IMR-90 (cell line): ENCODE data around the gene FIGLA. TPM values are rescaled to one million over a fixed set of nuclear protein-coding genes. Genes with fewer than 3 reads are reported as not detected.

Source experiments
- ATAC-seq: fragments of 200-7000 bp; cut with Tn5 transposase; 2 replicates; pipeline ENCODE4 v1.9.1; 2020; ENCODE audit warnings: low read depth, mild to moderate bottlenecking, moderate library complexity
- BruUV-seq: library from RNA; stranded (reverse); fragments of 400-500 nt; replicated peaks from 2 replicates; lab custom pipeline; 2021; lab: Mats Ljungman, UMichigan
- CTCF ChIA-PET: fragments of 300-600 bp; formaldehyde crosslinking; extraction: SDS; loops from one replicate; lab custom pipeline; 2021; ENCODE audit warnings: antibody characterized with exemption; lab: Yijun Ruan, JAX
- POLR2A ChIA-PET: fragments of 300-600 bp; sonication (Branson Sonifier 250); formaldehyde crosslinking; loops from one replicate; lab custom pipeline; 2022; ENCODE audit warnings: antibody characterized with exemption; ENCODE audit not compliant: unreplicated experiment; lab: Charles Lee
- DNase-seq: peaks from one replicate; pipeline ENCODE4 v3.0.0; 2013
- H2AFZ ChIP-seq: replicated peaks from 2 replicates; pipeline ENCODE3; 2013; ENCODE audit warnings: low read length, mild to moderate bottlenecking; ENCODE audit not compliant: poor library complexity
- H2AK5ac ChIP-seq: 2 replicates; pipeline ENCODE4 v1.6.1; 2013; ENCODE audit warnings: low read depth, low read length, inconsistent platforms
- H2AK9ac ChIP-seq: replicated peaks from 2 replicates; pipeline ENCODE3; 2013; ENCODE audit warnings: mild to moderate bottlenecking, low read depth, low read length, moderate library complexity; ENCODE audit not compliant: poor library complexity
- H2BK120ac ChIP-seq: 2 replicates; pipeline ENCODE4 v1.6.1; 2013; ENCODE audit warnings: low read depth, low read length, inconsistent platforms
- H2BK15ac ChIP-seq: 3 replicates; pipeline ENCODE4 v1.6.1; 2013; ENCODE audit warnings: low read depth, low read length, inconsistent platforms
- H2BK20ac ChIP-seq: 2 replicates; pipeline ENCODE4 v1.6.1; 2013; ENCODE audit warnings: low read depth, mild to moderate bottlenecking, inconsistent platforms, low read length, moderate library complexity
- H2BK5ac ChIP-seq: 2 replicates; pipeline ENCODE4 v1.6.1; 2013; ENCODE audit warnings: mild to moderate bottlenecking, low read depth, low read length, inconsistent platforms; ENCODE audit not compliant: poor library complexity, severe bottlenecking
- H3K14ac ChIP-seq: replicated peaks from 2 replicates; pipeline ENCODE4 v1.6.1; 2013; ENCODE audit warnings: low read depth, low read length, inconsistent platforms
- H3K18ac ChIP-seq: 2 replicates; pipeline ENCODE4 v1.6.1; 2013; ENCODE audit warnings: low read depth, low read length, control low read depth
- H3K23ac ChIP-seq: 2 replicates; pipeline ENCODE4 v1.6.1; 2013; ENCODE audit warnings: low read depth, low read length, inconsistent platforms
- H3K27ac ChIP-seq: 2 replicates; pipeline ENCODE4 v1.5.1; 2013; ENCODE audit warnings: mild to moderate bottlenecking, control low read depth, low read length; ENCODE audit not compliant: insufficient read depth
- H3K27me3 ChIP-seq: 2 replicates; pipeline ENCODE4 v1.6.1; 2013; ENCODE audit warnings: low read length; ENCODE audit not compliant: control insufficient read depth, insufficient read depth
- H3K36me3 ChIP-seq: 2 replicates; pipeline ENCODE4 v1.6.1; 2013; ENCODE audit warnings: low read length, mixed read lengths; ENCODE audit not compliant: control insufficient read depth, insufficient read depth
- H3K4ac ChIP-seq: 2 replicates; pipeline ENCODE4 v1.6.1; 2013; ENCODE audit warnings: low read depth, low read length, inconsistent platforms
- H3K4me1 ChIP-seq: 2 replicates; pipeline ENCODE4 v1.6.1; 2013; ENCODE audit warnings: low read length, mixed read lengths; ENCODE audit not compliant: control insufficient read depth, insufficient read depth
- H3K4me2 ChIP-seq: 2 replicates; pipeline ENCODE4 v1.6.1; 2013; ENCODE audit warnings: low read depth, mild to moderate bottlenecking, control low read depth, low read length, moderate library complexity
- H3K4me3 ChIP-seq: 2 replicates; pipeline ENCODE4 v1.5.1; 2013; ENCODE audit warnings: low read depth, mild to moderate bottlenecking, control low read depth, low read length, moderate library complexity; ENCODE audit not compliant: insufficient read depth
- H3K56ac ChIP-seq: 2 replicates; pipeline ENCODE4 v1.6.1; 2013; ENCODE audit warnings: low read length, inconsistent platforms; ENCODE audit not compliant: insufficient read depth; ENCODE audit errors: extremely low read depth
- H3K79me1 ChIP-seq, 2 experiments: 2 replicates each; pipeline ENCODE4 v1.6.1; 2013; ENCODE audit warnings: low read length in 2 of 2, inconsistent platforms in 1 of 2, low read depth in 1 of 2
- H3K9ac ChIP-seq: 2 replicates; pipeline ENCODE4 v1.6.1; 2013; ENCODE audit warnings: low read depth, low read length, control low read depth
- H3K9me1 ChIP-seq: 2 replicates; pipeline ENCODE4 v1.6.1; 2013; ENCODE audit warnings: low read length, inconsistent platforms; ENCODE audit not compliant: insufficient read depth
- H3K9me3 ChIP-seq: 2 replicates; pipeline ENCODE4 v1.6.1; 2013; ENCODE audit warnings: low read length; ENCODE audit not compliant: control insufficient read depth, insufficient read depth
- H4K20me1 ChIP-seq: 2 replicates; pipeline ENCODE4 v1.6.1; 2013; ENCODE audit warnings: low read length, inconsistent platforms; ENCODE audit not compliant: insufficient read depth
- H4K5ac ChIP-seq: 2 replicates; pipeline ENCODE4 v1.6.1; 2013; ENCODE audit warnings: mild to moderate bottlenecking, low read depth, low read length, control low read depth
- H4K8ac ChIP-seq, 2 experiments: 2 replicates each; pipeline ENCODE4 v1.6.1; 2013; ENCODE audit warnings: low read depth in 2 of 2, low read length in 2 of 2, control low read depth in 1 of 2, inconsistent platforms in 1 of 2
- H4K91ac ChIP-seq: 2 replicates; pipeline ENCODE4 v1.6.1; 2013; ENCODE audit warnings: low read depth, low read length, inconsistent platforms; ENCODE audit not compliant: insufficient read depth
- BHLHE40 ChIP-seq: fragments of 150-350 bp; IDR thresholded peaks from 2 replicates; pipeline ENCODE4 v1.6.1; 2016; ENCODE audit warnings: mild to moderate bottlenecking, low read depth, low read length
- CEBPB ChIP-seq: IDR thresholded peaks from 2 replicates; pipeline ENCODE4 v1.6.1; 2012; ENCODE audit warnings: low read depth, low read length, improper control_type of control experiment
- CHD1 ChIP-seq: IDR thresholded peaks from 2 replicates; pipeline ENCODE4 v1.6.1; 2012; ENCODE audit warnings: low read depth, low read length, improper control_type of control experiment
- CTCF ChIP-seq: conservative IDR thresholded peaks from 2 replicates; pipeline ENCODE4 v1.5.1; 2012; ENCODE audit warnings: mild to moderate bottlenecking, low read depth, low read length, improper control_type of control experiment
- ELK1 ChIP-seq: fragments of 150-350 bp; IDR thresholded peaks from 2 replicates; pipeline ENCODE4 v1.6.1; 2016; ENCODE audit warnings: low read depth, mild to moderate bottlenecking, low read length, moderate library complexity, borderline replicate concordance
- FOS ChIP-seq: fragments of 150-350 bp; IDR thresholded peaks from 2 replicates; pipeline ENCODE4 v1.6.1; 2016; ENCODE audit warnings: low read depth, low read length
- MAZ ChIP-seq: IDR thresholded peaks from 2 replicates; pipeline ENCODE4 v1.6.1; 2012; ENCODE audit warnings: low read depth, mild to moderate bottlenecking, low read length, improper control_type of control experiment, moderate library complexity, borderline replicate concordance
- MXI1 ChIP-seq: IDR thresholded peaks from 2 replicates; pipeline ENCODE4 v1.6.1; 2012; ENCODE audit warnings: low read depth, mild to moderate bottlenecking, low read length, moderate library complexity, borderline replicate concordance
- POLR2A ChIP-seq: IDR thresholded peaks from 2 replicates; pipeline ENCODE4 v1.6.1; 2012; ENCODE audit warnings: mild to moderate bottlenecking, low read depth, low read length
- RAD21 ChIP-seq: IDR thresholded peaks from 2 replicates; pipeline ENCODE4 v1.6.1; 2012; ENCODE audit warnings: low read length, improper control_type of control experiment
- RFX5 ChIP-seq: IDR thresholded peaks from 2 replicates; pipeline ENCODE4 v1.8.0; 2012; ENCODE audit warnings: low read depth, mild to moderate bottlenecking, low read length, moderate library complexity
- SMC3 ChIP-seq: fragments of 150-350 bp; IDR thresholded peaks from 2 replicates; pipeline ENCODE4 v1.6.1; 2016; ENCODE audit warnings: low read depth, mild to moderate bottlenecking, antibody characterized with exemption, low read length, moderate library complexity
- USF2 ChIP-seq: fragments of 150-350 bp; IDR thresholded peaks from 2 replicates; pipeline ENCODE4 v1.6.1; 2017; ENCODE audit warnings: mild to moderate bottlenecking, antibody characterized with exemption, low read length, low read depth
- WGBS, 2 experiments: methylation state at CpG; one replicate each; pipeline versions ENCODE4 v1.1.5 to v1.1.7; 2013; ENCODE audit warnings: missing lambda C conversion rate in 2 of 2; ENCODE audit not compliant: insufficient read length in 1 of 2; ENCODE audit errors: extremely low coverage in 2 of 2; 5-methylcytosine and 5-hydroxymethylcytosine counted together
- dilution Hi-C: fragments of 300-500 bp; cut with HindIII; formaldehyde crosslinking; loops from one replicate; pipeline ENCODE4 v1.14.3; 2018; ENCODE audit warnings: low sequenced_read_pairs; ENCODE audit not compliant: unreplicated experiment
- in situ Hi-C: fragments of 300-500 bp; cut with MboI; formaldehyde crosslinking; loops from 3 replicates; pipeline ENCODE4 v1.14.3; 2019; ENCODE audit warnings: low sequenced_read_pairs, inconsistent platforms, mixed read lengths
- intact Hi-C: fragments of 100-400 bp; cut with micrococcal nuclease; formaldehyde crosslinking; loops from 2 replicates; pipeline ENCODE4 v1.10.0; 2022
- polyA plus RNA-seq, 3 experiments: library from polyadenylated mRNA; depleted of rRNA; stranded (reverse); fragments of >200 nt; gene quantifications; 2 replicates each; pipeline ENCODE4 v1.2.3, GENCODE V29; 2012; ENCODE audit warnings: low replicate concordance in 1 of 3
- total RNA-seq: library from RNA; depleted of rRNA; stranded (reverse); fragments of >200 nt; gene quantifications from 2 replicates; pipeline ENCODE4 v1.2.3, GENCODE V29; 2012

The FIGLA gene
- total and polyA plus RNA-seq, 2 of the 4 experiments (the other 2 are of a cell fraction): not detected

- ATAC-seq (no peak), DNase-seq (no peak)
These were observed 34.3 kb downstream of the FIGLA start for GRCh38 chr2:70756128-70756527.

More at GRCh38 chr2:70756128-70756527, 34.3 kb downstream of the FIGLA start:
- intact Hi-C loops: no loop called here
- H3K79me1 ChIP-seq: no peaks in the 10 kb centered on the region
- H3K14ac ChIP-seq: no peak overlapping the region
- H3K27me3 ChIP-seq: no peaks in the 10 kb centered on the region
- BruUV-seq: no TSS peak
- no peaks in the 10 kb centered on the region for H3K9me1 ChIP-seq
- POLR2A ChIA-PET: no interaction called here
- H2BK15ac ChIP-seq: no peak overlapping the region
- in situ Hi-C loops: no loop called here
- H3K36me3 ChIP-seq: no peaks in the 10 kb centered on the region
- no peak overlapping the region for H2AFZ ChIP-seq
- no peak overlapping the region for H2AK9ac ChIP-seq
- no peak overlapping the region for H2BK5ac ChIP-seq
- dilution Hi-C loops: no loop called here
- H3K4me3 ChIP-seq: no peak overlapping the region
- WGBS, 2 experiments: 60% methylated on average over 1 of the region's 3 CpGs; no CpG with 5 or more reads in 1 of the 2 experiments
- CTCF ChIA-PET: no interaction called here
- no peak overlapping the region for H2BK20ac ChIP-seq
- H2AK5ac ChIP-seq: no peak overlapping the region
- TF ChIP-seq POLR2A (no peak), MAZ (no peak), CEBPB (no peak), RFX5 (no peak), RAD21 (no peak), MXI1 (no peak), BHLHE40 (no peak), CHD1 (no peak), ELK1 (no peak), USF2 (no peak), CTCF (no peak), FOS (no peak), SMC3 (no peak)
- H3K4ac ChIP-seq: no peak overlapping the region
- no peak overlapping the region for H4K5ac ChIP-seq
- H4K20me1 ChIP-seq: no peaks in the 10 kb centered on the region
- H3K18ac ChIP-seq: no peak overlapping the region
- H3K4me1 ChIP-seq: no peaks in the 10 kb centered on the region
- H2BK120ac ChIP-seq: no peak overlapping the region
- no peak overlapping the region for H3K23ac ChIP-seq
- H3K27ac ChIP-seq: no peak overlapping the region
- H3K56ac ChIP-seq: no peak overlapping the region
- H3K9me3 ChIP-seq: no peaks in the 10 kb centered on the region
- no peak overlapping the region for H4K91ac ChIP-seq
- no peak overlapping the region for H4K8ac ChIP-seq
- H3K9ac ChIP-seq: no peak overlapping the region
- H3K4me2 ChIP-seq: no peak overlapping the region
